D721Med (cell line): ENCODE results near the gene BMPER.
"Not testable (repeated sequence)": the region's sequence is repeated elsewhere in the genome, so short reads cannot be mapped to it uniquely, and the experiment has no call there.

ENCODE experiments used
- DNase-seq: peaks from one replicate; pipeline ENCODE4 v3.0.0; 2011; ENCODE audit warnings: low spot score; ENCODE audit not compliant: insufficient read length
- FAIRE-seq: peaks from 2 replicates; lab custom pipeline; 2011; peaks lifted over from hg19 to GRCh38; lab: Jason Lieb, UNC
- TF ChIP-seq, protein P1 (sequence below): IDR thresholded peaks from 2 replicates; pipeline ENCODE4 v1.5.1; 2012; ENCODE audit warnings: mild to moderate bottlenecking, control low read depth; ENCODE audit not compliant: insufficient read depth; ENCODE audit errors: missing control alignments

Gene BMPER

DNA sequence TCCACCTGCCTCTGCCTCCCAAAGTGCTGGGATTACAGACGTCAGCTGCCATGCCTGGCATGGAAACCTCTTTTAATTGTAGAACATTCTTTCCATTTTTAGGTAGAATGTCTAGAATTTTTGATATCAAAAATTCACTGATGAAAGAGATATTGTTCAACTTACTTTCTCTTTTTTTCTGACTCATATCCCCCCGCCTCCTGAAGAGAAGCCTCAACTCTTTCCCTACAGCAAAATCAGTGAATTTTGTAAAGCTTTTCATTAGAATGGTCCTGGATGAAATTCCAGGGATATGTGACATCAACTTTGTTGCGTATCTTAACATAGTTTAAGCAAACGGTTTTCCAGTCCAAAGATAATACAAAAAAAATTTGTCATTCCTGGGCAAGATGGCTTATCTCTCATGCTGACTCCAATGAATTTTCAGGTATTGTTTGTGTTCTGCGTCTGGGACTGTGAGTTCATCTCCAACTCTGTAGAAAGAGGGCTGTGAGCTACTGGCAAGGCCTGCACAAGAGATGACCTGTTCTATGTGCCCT lies 256.8 kb downstream of the BMPER start:
- DNase-seq, result no peak
- FAIRE-seq, result no peak
- TF ChIP-seq, protein P1, sequence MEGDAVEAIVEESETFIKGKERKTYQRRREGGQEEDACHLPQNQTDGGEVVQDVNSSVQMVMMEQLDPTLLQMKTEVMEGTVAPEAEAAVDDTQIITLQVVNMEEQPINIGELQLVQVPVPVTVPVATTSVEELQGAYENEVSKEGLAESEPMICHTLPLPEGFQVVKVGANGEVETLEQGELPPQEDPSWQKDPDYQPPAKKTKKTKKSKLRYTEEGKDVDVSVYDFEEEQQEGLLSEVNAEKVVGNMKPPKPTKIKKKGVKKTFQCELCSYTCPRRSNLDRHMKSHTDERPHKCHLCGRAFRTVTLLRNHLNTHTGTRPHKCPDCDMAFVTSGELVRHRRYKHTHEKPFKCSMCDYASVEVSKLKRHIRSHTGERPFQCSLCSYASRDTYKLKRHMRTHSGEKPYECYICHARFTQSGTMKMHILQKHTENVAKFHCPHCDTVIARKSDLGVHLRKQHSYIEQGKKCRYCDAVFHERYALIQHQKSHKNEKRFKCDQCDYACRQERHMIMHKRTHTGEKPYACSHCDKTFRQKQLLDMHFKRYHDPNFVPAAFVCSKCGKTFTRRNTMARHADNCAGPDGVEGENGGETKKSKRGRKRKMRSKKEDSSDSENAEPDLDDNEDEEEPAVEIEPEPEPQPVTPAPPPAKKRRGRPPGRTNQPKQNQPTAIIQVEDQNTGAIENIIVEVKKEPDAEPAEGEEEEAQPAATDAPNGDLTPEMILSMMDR, result no peak

DNA sequence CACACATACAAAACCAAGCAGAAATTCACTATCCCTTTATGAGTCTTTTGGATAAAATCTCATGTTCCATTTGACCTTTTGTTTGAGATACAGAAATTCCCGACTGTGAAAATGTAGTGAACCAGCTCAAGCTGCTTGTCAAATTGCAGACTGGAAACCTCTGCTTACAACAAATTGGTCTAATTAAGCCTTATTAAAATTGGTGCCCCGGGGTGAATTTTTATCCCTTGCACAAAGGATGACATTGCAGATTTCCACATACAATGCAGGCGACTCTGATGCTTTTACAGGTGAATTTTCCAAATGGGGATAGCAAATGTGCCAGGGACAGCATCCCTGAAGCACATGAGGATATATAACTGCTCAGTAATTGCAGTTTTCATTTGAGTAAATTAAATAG lies 257.3 kb downstream of the BMPER start:
- FAIRE-seq, result no peak
- DNase-seq, result no peak
- TF ChIP-seq, protein P1, result no peak

DNA sequence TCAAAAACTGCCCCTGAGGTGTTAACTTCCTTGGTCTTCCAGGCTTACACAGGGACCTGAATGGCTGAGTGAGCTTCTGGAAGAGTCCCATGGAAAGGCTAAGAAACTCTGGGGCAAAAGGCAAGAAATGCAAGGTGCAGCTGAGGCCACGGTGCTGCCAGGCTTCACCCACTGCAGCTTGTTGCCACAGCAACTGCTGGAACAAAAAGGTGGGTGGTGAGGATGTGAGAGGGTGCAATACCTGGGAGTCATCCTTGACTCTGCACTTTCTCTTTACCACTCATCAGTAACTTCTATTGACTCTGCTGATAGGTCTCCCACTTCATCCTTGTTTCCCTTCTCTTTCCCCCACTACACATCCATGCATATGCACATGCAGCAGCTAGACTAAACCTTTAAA lies 258.6 kb downstream of the BMPER start:
- TF ChIP-seq, protein P1, result no peak
- DNase-seq (no peak), FAIRE-seq (no peak)

DNA sequence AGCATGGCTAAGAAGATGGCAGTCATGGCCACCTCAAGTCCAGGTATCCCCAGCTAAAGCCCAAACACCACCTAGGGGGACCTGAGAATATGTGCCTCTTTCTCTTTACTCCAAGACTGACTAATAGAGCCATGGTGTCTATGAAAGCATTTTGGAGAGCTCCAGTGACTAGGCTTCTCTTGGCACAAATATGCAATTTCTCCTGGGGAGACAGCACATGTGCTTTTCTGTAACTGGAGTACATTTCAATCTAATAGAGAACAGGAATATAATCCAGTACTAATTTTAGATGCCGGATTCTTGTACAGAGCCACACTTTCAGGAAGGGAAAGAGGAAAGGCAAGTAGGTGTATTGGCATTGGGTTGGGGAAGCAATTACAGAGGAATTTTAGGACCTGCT lies 260.1 kb downstream of the BMPER start:
- DNase-seq (no peak), FAIRE-seq (no peak)
- TF ChIP-seq, protein P1, result no peak

DNA sequence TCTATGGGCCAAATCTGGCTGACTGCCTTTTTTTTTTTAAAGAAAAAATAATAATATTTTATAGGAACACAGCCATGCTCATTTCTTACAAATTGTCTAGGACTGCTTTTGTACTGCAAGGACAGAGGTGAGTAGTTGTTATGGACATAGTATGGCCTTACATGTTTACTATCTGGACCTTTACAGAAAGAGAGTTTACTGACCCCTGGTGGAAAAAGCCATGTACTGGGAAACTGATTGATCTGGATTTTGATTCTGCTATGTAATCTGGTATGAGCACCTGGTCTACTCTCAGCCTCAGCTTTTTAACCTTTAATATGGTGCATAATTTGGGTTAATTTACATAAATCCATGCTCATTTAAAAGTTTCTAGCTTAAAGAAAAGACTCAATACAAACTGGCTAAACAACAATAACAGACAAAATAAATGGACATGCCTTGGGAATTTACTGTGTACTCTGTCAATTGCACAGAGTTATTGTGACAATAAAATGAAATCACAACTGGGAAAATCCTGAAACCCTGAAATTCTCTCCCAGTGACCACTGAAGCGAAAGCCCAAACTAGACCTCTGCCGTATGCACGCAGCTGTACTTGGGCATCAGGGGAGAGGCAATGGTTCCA lies 260.7 kb downstream of the BMPER start:
- TF ChIP-seq, protein P1, result peak; percentile 46
- DNase-seq, result no peak
- FAIRE-seq, result no peak

DNA sequence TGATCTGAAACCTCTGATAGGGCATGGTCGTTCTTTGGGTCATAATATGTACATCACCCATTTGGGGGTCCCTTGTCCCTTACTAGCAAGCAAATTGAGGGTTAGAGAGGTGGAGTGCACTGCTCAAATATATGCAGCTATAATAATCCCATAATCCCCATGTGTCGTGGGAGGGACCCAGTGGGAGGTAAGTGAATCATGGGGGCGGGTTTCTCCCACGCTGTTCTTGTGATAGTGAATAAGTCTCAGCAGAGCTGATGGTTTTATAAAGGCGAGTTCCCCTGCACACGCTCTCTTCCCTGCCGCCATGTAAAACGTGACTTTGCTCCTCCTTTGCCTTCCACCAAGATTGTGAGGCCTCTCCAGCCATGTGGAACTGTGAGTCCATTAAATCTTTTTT lies 262.7 kb downstream of the BMPER start:
- FAIRE-seq (no peak), DNase-seq (no peak)
- TF ChIP-seq, protein P1, result no peak

DNA sequence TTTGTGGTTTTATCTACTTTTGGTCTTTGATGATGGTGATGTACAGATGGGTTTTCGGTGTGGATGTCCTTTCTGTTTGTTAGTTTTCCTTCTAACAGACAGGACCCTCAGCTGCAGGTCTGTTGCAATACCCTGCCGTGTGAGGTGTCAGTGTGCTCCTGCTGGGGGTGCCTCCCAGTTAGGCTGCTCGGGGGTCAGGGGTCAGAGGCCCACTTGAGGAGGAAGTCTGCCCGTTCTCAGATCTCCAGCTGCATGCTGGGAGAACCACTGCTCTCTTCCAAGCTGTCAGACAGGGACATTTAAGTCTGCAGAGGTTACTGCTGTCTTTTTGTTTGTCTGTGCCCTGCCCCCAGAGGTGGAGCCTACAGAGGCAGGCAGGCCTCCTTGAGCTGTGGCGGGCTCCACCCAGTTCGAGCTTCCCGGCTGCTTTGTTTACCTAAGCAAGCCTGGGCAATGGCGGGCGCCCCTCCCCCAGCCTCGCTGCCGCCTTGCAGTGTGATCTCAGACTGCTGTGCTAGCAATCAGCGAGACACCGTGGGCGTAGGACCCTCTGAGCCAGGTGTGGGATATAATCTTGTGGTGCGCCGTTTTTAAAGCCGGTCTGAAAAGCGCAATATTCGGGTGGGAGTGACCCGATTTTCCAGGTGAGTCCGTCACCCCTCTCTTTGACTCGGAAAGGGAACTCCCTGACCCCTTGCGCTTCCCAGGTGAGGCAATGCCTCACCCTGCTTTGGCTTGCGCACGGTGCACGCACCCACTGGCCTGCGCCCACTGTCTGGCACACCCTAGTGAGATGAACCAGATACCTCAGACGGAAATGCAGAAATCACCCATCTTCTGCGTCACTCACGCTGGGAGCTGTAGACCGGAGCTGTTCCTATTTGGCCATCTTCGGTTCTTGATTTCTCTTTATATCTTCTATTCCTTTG lies 269.6 kb downstream of the BMPER start:
- FAIRE-seq, DNase-seq: not testable (repeated sequence)
